CD4-positive, alpha-beta T cell treated with Interleukin-17A for 1 hour (primary cell): ENCODE results near the gene WDFY2.

Source experiments
- DNase-seq: peaks from one replicate; pipeline ENCODE4 v3.0.0-alpha.2; 2020

The WDFY2 gene

DNA sequence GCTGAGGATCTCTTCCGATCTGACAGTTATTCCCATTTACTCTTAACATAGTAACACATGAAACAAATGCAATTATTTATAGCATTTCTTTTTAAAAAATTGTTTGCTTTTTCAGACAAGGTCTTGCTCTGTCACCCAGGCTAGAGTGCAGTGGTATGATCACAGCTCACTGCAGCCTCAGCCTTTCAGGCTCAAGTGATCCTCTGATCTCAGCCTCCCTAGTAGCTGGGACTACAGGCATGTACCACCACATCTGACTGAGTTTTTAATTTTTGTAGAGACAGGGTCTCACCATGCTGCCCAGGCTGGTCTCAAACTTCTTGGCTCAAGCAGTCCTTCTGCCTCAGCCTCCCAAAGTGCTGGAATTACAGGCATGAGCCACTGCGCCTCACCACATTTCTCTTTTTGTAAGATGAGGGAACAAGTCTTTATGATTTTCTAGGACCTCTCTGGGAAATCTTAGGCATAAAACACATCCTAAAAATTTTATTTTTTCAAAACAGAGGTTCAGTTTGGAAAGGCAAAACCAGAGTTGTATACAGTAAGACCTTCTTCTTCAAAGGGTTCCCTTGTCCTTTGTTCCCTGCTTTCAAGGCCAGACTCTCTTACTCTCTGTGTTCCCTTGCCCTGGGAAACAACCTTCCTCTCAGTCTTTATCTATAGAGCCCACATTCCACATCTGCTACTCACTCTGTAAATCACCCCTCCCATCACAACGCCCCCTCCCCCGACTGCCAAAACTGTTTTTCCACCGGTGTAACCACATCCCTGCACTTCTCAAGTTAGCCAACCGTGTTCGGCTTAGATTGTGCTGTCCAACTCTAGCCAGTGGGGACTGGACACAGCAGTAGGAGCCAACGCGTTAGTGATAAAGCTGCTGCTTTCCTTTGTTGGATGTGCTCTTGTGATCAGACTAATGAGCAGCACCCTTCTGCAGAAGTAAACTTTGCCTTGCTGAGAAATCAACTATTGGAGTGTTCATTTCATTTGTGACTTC, 163.5 kb downstream of the WDFY2 start:
- DNase-seq = no peak

DNA sequence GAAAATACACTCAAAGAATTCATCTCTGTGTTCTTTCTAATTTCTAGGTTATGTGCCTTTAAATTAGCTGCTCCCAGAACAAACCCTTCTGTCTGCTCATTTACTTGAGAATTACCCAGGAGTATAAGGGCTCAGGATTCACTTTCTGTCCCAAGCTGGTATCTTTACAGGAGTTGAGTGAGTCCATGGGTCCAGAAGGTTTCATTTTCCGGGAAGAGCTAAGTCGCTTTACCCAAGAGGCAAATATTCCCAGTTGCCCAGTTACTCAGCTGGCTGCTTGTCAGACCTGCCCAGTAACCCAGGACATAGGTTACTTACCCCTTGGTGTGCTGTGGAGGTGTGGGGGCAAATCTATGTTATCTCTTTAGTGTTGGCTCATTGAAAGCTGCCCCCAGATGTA, 172.4 kb downstream of the WDFY2 start:
- no peak for DNase-seq

DNA sequence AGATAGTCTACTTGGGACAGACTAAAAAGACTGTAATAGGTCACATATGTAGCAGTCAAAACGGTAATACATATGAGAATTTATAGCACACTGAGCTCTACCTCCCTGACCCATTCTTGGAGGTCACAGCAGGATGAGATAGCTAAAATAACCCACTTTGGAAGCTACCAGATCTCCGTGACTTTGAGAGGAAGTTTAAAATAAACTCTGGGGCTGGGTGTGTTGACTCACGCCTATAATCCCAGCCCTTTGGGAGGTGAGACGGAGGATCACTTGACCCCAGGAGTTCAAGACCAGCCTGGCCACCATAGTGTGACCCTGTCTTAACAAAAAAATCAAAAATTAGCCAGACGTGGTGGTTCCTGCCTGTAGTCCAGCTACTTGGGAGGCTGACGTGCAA, 174.4 kb downstream of the WDFY2 start:
- no peak for DNase-seq

DNA sequence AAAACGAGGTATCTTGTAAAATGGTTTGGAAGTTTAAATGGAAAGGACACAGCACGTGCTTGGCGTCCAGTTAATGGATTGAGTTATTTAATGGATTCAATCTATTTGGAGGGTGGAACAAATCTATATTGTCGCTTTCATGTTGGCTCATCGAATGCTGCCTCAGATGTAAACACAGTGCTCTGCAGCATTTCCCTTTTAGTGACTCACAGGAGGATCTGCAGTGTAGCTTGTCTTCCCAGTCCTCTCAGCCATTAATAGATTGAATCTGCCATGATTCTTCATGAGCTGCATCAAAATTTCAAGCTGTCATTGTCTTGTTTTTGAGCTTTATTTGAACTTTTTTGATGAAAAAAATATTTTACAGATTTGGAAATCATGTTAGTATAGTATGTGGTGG, 175.0 kb downstream of the WDFY2 start:
- no peak for DNase-seq

DNA sequence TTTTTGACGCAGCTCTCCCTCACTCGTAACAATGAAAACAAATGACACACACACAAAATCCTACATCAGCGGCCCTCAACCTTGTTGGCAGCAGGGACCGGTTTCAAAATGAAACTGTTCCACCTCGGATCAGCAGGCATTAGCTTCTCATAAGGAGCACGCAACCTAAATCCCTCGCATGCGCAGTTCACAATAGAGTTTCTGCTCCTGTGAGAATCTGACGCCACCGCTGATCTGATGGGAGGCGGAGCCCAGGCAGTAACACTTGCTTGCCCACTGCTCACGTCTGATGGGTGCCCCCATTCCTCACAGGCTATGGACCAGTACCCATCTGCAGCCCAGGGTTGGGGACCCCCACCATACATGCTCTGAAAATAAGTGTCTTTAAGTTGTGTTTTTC, 176.3 kb downstream of the WDFY2 start:
- no peak for DNase-seq

DNA sequence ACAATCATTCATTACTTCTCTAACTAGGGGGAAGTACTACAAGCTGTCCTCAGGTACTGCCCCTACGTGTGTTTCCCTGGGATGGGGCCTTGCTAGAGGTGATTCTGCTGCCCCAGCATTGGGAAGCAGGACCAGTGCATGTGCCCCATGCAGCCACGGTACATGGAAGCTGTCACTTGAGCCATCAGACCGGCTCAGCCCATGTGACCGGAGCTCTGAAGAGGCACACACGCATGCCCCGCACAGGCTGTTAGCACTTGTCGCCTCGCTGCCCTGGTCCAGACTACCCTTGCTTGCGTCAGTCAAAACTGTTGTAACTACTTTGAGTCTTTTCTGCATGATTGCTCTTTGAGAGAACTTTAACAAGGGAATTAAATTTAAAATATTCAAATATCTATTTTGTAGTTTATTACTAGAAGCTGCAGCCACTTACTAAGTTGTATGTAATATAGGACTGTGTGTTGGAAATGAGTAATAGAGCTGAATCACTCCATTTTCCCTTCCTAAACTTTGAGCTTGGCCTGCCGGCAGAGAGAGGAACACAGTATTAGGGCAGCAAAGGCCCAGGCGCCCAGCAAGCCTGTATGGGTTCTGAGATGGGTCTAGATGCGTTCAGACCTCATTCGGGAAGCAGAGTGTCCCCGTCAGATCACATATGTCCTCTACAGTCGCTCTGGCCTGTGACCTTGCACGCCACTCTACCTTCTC, 177.5 kb downstream of the WDFY2 start:
- no peak for DNase-seq

DNA sequence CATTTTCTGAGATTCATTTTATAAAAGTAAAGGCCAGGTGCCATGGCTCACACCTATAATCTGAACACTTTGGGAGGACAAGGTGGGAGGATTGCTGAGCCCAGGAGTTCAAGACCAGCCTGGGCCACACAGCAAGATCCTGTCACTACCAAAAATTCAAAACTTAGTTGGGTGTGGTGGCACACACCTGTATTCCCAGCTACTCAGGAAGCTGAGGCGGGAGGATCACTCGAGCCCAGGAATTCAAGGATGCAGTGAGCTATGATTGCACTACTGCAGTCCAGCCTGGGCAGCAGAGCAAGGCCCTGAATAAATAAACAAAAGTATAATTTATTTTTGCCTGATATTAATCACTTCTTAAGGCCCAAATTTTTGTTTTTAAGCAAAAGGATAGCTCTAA, 179.2 kb downstream of the WDFY2 start:
- no peak for DNase-seq

DNA sequence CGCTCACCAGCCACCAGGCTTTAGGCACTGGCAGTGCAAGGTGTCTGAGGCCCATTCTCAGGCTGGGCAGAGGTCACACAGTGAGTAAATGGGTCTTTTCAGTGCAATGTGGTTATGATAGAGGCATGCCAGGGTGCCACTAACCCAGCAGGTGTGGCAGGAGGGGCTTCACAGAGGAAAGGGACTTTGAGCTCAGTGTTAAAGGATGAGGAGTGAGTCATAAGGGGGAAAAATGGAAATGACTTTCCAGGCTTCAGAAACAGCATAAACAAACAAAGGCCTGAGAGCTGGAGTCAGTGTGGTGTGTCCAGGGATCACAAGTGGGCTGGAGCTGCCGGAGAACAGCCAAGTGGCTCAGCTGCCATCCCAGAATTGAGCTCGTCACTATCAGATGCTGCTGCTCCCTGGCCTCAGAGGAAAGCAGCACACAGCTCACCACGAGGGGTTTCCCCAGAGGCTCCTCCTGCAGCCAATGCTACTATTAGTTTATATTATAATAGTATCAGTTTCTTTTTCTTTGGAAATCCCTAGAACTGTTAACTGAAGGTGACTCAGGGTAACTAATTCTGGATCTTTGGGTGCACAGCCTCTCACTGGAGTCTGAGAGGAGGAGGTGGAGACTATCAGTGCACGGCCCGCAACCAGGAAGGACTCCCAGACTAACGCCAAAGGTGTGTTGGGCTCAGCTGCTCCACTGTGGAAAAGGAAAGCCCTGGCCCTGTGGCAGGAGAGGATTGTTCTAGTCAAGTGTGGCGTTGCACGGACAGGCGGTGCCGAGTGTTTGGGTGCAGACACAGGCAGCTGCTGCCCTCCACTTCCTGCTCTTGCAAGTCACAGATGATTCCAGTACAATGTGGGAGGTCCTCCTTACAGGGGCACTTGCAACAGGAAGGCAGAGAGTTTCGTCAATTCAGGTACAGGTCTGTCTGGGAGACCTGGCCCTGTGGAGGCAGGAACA, 180.2 kb downstream of the WDFY2 start:
- peak; percentile 67 for DNase-seq

DNA sequence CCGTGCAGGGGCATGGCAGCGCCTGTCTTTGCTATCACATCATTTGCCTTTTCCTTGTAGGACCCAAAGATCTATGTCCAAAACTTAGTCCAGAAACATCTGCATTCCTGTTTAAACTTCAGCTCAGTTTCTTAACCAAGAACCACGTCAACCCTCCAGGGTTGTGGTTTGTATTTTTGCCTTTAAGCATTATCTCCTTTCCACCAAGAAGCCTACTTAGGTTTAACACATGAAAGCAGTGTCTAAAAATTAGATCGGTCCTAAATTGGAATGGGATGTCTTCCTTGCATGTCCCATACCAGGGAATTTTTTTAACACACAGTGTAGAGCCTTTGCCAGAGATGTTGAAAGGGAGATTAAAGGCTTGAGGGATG, 180.9 kb downstream of the WDFY2 start:
- DNase-seq = no peak

DNA sequence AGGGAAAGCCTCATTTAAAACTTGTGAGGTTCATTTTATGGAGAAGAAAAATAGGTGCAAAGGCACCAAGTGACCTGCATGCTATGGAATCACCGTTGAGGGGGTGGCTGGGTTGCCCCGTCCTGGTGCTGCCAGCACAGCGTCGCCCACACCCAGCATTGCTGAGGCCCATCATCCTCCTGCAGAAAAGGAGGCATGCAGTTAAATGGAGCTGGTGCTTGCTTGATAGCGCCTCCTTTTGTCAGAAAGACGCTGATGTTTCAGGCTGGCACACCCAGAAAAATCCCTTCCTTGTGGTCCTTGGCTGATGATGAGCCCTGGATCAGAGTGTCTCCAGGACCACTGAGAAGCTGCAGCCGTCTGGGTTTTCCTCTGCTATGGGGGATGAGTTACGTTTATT, 182.8 kb downstream of the WDFY2 start:
- DNase-seq = no peak

DNA sequence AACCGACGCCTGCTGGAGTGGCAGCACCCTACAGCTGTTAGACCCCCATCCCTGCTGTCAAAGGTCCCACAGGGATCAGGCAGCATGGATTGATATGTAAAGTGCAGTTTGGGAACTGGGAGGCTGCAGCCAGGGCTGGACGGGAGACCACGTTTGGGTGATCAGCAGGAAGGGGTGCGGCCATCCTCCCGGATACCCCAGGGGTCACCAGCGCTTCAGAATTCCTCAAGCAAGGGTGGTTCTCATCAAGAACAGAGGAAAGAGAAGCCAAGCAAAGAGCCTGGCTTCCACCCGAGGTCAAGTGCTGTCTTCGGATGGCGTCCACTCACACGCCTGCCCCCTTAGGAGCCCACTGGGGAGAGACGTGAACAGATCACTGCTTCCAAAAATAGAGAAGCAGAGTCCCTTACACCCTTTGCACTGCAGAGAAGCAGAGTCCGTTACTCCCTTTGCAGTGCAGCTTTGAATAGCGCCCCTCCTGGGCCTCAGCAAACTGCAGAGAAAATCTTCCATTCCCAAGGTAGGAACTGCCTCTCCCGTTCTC, 184.2 kb downstream of the WDFY2 start:
- no peak for DNase-seq

DNA sequence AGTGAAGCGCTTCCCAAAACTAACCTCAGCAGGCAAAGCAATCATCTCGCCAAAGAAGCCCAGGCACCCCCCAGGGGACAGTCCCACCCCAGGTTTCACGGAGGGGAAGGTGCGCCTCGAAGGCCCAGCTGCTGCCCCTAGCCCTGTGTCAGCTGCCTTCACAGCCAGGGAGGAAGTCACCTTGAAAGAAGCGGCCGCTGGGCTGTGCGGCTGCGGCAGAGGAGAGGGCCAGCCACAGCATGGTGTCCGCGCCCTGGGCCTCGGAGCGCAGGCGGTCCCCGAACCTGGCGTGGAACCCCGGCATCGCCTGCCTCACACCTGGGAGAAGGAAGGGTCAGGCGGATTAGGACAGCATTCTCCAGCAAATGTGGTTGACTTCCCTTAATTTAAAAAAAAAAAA, 184.7 kb downstream of the WDFY2 start:
- DNase-seq = no peak

DNA sequence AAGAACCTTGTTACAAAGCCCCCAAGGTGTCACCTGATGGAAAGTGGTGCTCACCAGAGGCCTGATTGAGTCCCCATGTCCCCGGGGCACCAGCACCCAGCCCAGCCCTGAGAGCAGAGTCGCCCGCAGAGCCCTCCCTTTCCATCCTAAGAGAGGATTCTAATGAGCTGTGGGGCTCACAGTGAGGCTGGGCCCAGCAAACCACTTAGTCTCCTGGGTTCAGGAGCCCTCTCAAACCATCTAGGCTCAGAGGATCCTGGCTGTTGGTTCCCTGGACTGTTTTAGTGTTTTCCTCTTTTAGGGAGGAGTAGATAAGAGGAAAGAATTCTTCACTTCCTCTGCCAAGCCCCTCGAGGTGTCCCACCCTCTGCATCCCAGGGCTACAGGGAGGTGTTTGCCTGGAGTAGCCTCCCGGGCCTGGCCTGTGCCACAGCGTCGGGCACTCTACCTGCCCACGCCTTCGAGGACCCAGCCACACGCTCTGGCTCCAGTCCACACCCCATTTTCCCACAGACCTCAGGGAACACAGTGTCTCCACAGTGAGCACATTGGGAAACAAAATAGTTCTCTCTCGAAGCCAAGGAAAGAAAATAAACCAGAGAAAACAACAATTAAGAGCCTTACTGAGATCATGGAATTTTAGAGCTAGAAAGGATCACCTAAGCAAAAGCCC, 185.3 kb downstream of the WDFY2 start:
- no peak for DNase-seq

DNA sequence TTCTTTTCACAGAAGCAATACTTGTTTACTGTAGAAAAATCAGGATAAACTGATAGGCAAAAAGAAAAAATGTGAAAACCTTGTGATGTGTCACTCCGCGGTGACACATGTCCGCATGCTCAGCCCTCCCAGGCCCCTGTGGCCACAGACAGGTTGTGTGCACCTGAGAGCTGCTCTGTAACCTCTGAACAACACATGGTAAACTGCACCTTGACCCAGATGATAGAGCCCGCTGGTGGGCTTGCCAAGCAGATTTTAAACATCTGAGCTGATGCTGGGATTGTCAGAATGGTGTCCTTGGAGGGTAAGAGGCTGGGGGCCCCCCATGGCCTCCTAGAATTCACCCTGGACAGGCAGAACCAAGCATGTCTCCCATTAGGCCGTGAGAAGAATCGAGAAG, 185.9 kb downstream of the WDFY2 start:
- no peak for DNase-seq

DNA sequence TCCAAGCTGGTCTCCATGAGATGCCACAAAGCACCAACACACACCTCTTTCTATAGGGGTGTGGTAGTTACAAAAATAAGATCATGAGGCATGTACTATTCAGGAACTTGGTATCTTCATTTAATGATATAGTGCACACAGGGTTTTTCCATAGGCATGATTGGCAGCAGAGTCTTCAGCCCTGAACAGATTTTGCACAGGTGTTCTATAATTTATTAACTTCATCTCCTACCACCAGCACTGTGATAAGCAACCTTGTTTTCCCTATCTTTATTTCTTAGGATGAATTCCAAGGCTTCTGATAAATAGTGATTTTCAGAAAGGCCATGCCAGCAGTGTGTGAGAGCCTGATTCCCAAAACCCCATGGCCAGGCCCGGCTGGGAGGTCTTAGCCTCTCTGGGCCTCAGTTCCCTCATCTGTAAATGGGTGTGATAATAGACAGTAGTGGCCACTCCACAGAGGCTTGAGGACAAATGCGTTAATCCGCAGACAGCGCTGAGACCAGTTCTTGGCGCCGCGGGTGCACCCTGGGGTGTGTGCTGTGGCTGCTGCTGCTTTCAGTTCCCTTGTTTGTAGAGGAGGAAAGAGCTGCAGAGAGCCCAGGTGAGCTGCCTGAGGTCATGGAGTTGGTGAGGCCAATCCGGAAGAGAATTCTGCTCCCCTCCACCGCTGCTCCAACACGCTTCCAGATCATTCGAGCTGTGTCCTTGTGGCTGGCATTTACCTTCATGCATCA, 186.6 kb downstream of the WDFY2 start:
- no peak for DNase-seq

DNA sequence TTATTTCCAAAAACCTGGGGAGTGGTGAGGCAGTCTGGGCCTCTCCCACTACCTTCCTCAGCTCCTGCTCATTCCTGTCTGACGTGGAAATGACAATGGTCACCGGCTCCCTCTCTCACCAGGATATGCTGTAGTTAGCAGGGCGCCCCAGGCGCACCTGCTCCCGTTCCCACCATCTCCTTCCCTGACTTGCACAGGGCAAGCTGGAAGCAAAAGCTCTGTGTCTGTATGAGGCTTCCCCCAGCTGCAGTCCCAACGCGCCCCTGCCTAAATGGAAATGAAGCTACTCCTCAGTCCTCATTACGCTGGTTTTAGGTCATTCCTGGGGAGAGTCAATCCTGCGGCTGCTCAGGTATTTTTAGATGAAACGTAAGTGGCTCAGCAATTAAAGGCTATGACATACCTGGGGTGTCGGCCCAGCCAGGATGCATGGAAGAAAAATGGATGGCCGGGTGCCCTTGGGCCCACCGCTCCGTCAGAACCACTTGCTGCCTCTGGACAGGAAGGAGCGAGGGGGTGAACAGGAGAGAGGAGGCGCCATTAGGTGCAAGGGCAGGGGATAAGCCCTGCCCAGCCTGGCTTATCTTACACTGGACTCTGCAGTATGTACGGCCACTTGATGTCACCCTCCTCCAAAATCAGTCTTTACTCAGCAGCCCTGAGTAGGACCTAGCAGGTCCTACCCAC, 187.3 kb downstream of the WDFY2 start:
- no peak for DNase-seq

DNA sequence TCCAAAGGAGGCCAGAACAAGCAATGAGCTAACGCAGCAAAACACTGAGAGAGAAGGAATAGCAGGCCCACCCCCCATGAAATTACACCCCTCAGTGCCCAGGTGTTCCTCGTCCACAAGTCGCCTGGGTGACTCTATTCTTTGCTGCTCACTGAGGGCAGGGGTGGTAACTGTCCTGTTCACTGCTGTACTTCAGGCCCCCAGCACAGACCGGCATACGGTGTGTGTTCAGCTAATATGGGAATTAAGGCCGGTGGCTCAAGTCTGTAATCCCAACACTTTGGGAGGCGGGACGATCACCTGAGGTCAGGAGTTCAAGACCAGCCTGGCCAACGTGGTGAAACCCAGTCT, 187.8 kb downstream of the WDFY2 start:
- no peak for DNase-seq

DNA sequence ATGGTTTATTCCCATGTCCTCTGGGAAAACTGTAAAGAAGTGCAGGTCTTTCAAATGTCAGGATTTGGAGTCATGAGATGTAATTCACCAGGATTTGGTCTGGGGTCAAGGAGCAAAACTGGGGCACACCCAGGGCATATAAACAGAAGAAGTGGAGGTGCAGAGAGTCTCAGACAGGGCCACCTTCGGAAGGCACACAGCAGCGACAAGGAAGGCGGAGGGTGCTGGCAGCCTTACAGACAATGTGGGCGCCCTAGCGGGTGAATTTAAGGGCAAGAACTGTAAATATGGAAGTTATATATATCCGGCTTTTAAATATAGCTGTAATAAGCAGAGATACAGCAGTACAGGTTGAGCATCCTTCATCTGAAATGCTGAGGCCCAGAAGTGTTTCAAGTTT, 188.5 kb downstream of the WDFY2 start:
- DNase-seq = no peak

DNA sequence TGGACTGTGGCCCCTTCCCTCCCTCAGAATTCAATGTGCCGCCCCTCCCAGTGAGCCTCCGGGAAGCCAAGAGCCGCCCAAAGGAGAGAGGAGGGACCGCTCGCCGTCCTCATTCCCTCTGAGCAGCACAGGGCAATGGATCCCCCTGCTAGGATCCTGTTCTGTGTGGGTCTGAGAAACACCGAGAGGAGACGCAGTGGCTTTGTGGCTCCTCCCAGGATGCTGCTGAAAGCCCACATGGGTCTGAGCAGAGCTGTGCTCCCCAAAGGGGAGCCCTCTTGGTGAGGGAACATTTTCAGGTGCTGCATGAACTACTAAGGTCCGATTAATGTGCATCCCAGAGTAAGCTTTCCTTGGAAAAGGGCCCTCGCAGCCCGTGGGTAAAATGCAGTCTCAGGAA, 189.3 kb downstream of the WDFY2 start:
- DNase-seq = no peak

DNA sequence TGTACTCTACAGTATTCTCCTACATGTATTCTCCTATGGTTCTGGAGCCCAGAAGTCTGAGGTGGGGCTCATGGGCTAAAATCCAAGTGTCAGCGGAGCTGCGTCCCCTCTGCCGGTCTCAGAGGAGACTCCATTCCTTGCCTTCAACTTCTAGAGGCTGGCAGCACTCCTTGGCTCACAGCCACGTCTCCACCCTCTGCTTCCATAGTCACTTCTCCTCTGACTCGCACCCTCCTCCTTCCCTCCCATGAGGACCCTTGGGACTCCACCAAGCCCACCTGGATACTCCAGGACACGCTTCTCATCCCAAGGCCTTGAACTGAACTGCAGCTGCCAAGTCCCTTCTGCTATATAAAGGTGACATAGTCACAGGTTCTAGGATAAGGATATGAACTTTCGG, 191.9 kb downstream of the WDFY2 start:
- no peak for DNase-seq

DNA sequence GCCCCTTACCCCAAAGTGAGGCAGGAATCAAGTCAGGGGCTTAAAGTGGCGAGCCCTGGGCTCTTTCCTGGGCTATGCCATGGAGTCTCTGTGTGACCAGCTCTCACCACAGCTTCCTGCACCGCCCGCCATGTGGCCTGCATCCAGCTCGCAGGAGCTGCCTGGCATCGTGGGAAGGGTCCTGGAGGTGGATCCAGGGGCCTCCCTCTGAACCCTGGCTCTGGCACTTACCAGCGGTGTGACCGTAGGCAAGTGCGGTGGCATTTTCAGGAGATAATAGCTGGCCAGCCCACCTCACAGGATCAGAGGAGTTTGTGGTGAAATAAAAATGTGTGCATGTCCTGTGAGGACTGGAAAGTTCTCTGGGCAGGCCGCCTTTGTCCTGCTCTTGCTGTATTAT, 193.7 kb downstream of the WDFY2 start:
- DNase-seq = no peak
